ENCODE results near the gene TSPYL1. TPM values are rescaled to one million over a fixed set of nuclear protein-coding genes. Genes with fewer than 3 reads are reported as not detected.

TSPYL1 gene
- total and polyA plus RNA-seq, 9 of the 15 experiments (the other 6 are each of a cell fraction or from before 2014, with no cell fraction given) = 23.1 to 56.8 (median 37.9) TPM

DNA sequence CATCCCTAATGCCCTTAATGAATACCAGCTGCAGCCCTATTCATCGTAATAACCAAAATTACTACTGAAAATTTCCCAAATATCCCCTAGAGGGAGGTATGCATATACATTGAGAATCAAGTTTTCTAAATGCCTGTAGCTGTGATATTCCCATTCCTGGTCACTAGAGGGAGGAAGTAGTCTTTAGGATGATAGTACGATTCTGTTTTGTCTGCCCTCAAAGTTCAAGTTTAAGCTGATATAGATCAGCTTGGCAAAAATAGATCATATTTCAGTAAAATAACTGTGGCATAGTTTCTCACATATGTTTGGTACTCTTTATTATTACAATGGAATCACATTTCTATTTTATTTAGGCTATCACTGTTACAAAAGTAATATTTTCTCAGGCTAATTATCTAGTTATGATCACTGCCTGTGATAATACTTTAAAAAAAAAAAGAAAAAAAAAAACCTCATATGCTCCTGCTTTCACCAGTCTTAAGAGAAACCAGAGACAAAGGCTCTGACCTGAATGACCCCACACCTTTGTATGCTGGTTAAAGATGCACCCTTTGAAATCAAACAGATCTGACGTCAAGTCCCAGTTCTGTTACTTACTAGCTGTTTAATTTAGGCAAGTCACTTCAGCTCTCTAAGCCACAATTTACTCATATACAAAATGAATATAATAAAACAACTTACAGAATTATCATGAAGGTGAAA is 11.0 kb downstream of the TSPYL1 start (continued):
- TF ChIP-seq, protein P1, sequence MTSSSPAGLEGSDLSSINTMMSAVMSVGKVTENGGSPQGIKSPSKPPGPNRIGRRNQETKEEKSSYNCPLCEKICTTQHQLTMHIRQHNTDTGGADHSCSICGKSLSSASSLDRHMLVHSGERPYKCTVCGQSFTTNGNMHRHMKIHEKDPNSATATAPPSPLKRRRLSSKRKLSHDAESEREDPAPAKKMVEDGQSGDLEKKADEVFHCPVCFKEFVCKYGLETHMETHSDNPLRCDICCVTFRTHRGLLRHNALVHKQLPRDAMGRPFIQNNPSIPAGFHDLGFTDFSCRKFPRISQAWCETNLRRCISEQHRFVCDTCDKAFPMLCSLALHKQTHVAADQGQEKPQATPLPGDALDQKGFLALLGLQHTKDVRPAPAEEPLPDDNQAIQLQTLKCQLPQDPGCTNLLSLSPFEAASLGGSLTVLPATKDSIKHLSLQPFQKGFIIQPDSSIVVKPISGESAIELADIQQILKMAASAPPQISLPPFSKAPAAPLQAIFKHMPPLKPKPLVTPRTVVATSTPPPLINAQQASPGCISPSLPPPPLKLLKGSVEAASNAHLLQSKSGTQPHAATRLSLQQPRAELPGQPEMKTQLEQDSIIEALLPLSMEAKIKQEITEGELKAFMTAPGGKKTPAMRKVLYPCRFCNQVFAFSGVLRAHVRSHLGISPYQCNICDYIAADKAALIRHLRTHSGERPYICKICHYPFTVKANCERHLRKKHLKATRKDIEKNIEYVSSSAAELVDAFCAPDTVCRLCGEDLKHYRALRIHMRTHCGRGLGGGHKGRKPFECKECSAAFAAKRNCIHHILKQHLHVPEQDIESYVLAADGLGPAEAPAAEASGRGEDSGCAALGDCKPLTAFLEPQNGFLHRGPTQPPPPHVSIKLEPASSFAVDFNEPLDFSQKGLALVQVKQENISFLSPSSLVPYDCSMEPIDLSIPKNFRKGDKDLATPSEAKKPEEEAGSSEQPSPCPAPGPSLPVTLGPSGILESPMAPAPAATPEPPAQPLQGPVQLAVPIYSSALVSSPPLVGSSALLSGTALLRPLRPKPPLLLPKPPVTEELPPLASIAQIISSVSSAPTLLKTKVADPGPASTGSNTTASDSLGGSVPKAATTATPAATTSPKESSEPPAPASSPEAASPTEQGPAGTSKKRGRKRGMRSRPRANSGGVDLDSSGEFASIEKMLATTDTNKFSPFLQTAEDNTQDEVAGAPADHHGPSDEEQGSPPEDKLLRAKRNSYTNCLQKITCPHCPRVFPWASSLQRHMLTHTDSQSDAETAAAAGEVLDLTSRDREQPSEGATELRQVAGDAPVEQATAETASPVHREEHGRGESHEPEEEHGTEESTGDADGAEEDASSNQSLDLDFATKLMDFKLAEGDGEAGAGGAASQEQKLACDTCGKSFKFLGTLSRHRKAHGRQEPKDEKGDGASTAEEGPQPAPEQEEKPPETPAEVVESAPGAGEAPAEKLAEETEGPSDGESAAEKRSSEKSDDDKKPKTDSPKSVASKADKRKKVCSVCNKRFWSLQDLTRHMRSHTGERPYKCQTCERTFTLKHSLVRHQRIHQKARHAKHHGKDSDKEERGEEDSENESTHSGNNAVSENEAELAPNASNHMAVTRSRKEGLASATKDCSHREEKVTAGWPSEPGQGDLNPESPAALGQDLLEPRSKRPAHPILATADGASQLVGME (CRISPR knock-in tag; IDR thresholded peaks at IDR 0.05) = no peak
- TF ChIP-seq SMARCA4 (IDR thresholded peaks at IDR 0.05) (0 out of 2 replicates have a peak, but pooled peaks have one; percentile 31), SIRT6 (IDR thresholded peaks at IDR 0.05; ENCODE audit: low read depth, low read length) (no peak), ZNF699 (CRISPR knock-in tag; IDR thresholded peaks at IDR 0.05; ENCODE audit: insufficient replicate concordance) (no peak), ESRRA (IDR thresholded peaks at IDR 0.05; ENCODE audit: borderline replicate concordance, low read depth) (peak; percentile 52; the same call in 1 of the 2 replicates), FOXK2 (conservative IDR thresholded peaks at IDR 0.05 in 1 of 2, IDR thresholded peaks at IDR 0.05 in 1 of 2; ENCODE audit: low read depth in 2 of 2) (0 out of 4 replicates have a peak, but pooled peaks of 1 of the 2 experiments have one; percentile 13), ZNF384 (IDR thresholded peaks at IDR 0.05; ENCODE audit: low read depth, low read length) (no peak)
- TF ChIP-seq, protein P2, sequence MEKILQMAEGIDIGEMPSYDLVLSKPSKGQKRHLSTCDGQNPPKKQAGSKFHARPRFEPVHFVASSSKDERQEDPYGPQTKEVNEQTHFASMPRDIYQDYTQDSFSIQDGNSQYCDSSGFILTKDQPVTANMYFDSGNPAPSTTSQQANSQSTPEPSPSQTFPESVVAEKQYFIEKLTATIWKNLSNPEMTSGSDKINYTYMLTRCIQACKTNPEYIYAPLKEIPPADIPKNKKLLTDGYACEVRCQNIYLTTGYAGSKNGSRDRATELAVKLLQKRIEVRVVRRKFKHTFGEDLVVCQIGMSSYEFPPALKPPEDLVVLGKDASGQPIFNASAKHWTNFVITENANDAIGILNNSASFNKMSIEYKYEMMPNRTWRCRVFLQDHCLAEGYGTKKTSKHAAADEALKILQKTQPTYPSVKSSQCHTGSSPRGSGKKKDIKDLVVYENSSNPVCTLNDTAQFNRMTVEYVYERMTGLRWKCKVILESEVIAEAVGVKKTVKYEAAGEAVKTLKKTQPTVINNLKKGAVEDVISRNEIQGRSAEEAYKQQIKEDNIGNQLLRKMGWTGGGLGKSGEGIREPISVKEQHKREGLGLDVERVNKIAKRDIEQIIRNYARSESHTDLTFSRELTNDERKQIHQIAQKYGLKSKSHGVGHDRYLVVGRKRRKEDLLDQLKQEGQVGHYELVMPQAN (IDR thresholded peaks at IDR 0.05; ENCODE audit: borderline replicate concordance) = no peak
- TF ChIP-seq, protein P3, sequence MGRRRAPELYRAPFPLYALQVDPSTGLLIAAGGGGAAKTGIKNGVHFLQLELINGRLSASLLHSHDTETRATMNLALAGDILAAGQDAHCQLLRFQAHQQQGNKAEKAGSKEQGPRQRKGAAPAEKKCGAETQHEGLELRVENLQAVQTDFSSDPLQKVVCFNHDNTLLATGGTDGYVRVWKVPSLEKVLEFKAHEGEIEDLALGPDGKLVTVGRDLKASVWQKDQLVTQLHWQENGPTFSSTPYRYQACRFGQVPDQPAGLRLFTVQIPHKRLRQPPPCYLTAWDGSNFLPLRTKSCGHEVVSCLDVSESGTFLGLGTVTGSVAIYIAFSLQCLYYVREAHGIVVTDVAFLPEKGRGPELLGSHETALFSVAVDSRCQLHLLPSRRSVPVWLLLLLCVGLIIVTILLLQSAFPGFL (CRISPR knock-in tag; IDR thresholded peaks at IDR 0.05) = no peak
- TF ChIP-seq, protein P4, sequence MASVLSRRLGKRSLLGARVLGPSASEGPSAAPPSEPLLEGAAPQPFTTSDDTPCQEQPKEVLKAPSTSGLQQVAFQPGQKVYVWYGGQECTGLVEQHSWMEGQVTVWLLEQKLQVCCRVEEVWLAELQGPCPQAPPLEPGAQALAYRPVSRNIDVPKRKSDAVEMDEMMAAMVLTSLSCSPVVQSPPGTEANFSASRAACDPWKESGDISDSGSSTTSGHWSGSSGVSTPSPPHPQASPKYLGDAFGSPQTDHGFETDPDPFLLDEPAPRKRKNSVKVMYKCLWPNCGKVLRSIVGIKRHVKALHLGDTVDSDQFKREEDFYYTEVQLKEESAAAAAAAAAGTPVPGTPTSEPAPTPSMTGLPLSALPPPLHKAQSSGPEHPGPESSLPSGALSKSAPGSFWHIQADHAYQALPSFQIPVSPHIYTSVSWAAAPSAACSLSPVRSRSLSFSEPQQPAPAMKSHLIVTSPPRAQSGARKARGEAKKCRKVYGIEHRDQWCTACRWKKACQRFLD (CRISPR knock-in tag; IDR thresholded peaks at IDR 0.05) = no peak
- TF ChIP-seq, protein P5, sequence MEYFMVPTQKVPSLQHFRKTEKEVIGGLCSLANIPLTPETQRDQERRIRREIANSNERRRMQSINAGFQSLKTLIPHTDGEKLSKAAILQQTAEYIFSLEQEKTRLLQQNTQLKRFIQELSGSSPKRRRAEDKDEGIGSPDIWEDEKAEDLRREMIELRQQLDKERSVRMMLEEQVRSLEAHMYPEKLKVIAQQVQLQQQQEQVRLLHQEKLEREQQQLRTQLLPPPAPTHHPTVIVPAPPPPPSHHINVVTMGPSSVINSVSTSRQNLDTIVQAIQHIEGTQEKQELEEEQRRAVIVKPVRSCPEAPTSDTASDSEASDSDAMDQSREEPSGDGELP (CRISPR knock-in tag; IDR thresholded peaks at IDR 0.05; ENCODE audit: borderline replicate concordance) = no peak; the same call in 1 of the 2 replicates
- TF ChIP-seq, protein P6, sequence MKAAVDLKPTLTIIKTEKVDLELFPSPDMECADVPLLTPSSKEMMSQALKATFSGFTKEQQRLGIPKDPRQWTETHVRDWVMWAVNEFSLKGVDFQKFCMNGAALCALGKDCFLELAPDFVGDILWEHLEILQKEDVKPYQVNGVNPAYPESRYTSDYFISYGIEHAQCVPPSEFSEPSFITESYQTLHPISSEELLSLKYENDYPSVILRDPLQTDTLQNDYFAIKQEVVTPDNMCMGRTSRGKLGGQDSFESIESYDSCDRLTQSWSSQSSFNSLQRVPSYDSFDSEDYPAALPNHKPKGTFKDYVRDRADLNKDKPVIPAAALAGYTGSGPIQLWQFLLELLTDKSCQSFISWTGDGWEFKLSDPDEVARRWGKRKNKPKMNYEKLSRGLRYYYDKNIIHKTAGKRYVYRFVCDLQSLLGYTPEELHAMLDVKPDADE (conservative IDR thresholded peaks at IDR 0.05; ENCODE audit: control insufficient read depth, low read depth, low read length) = no peak

Measured in K562 (cell line).